ENCODE measurements around the gene AP1G1.
A peak's percentile ranks its signal among the peaks of the same experiment; 100 is the strongest.
"Not testable (repeated sequence)": the region's sequence is repeated elsewhere in the genome, so short reads cannot be mapped to it uniquely, and the experiment has no call there.

The AP1G1 gene

DNA sequence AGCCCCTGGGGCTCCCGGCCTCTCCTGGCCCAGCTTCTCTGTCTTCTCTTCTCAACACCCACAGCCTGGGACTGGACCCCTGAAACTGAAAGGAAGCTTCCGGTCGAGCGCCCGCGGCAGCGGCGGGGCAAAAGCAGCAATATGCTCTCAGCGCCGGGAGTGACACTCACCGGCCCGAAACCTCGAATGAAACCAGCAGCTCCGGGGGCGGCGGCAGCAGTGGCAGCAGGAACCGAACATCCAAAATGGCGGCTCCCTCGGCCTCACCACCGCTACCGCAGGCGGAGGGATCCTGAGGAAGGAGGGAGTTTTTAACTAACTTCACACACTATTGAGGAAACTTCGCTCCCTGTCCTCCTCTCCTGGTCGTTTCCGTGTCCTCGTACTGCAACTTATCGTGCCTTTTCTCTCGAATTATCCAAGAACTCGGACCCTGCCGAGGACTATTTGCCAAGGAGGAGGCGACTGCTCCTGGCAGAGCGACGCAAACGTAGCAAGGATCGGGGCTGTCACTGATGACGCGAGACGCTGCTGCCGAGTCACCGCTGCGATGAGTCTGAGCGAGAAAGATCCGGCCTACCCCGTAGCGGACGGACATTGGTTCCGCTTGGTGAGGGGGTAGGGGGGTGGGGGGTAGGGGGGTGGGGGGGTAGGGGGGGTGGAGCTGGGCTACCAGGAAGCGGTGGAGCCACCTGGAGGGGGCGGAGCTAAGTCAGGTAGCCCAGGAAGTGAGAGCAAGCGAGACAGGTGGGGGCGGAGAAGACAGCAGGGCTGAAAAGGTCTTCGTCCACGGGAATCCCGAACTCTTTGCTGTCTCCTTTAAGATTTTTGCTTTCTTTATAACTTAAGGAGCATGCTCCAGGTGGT is at the start of gene AP1G1:
Gene AP1G1 (minus strand): TSS at position 242 of the 867 bp plus-strand sequence. CDS start 19,355 bp downstream, outside the sequence.
- DNase-seq = peak; percentile 99

- no peak for DNase-seq
These were observed 47.5 kb upstream of the AP1G1 start for GRCh38 chr16:71855937-71856662.

DNA sequence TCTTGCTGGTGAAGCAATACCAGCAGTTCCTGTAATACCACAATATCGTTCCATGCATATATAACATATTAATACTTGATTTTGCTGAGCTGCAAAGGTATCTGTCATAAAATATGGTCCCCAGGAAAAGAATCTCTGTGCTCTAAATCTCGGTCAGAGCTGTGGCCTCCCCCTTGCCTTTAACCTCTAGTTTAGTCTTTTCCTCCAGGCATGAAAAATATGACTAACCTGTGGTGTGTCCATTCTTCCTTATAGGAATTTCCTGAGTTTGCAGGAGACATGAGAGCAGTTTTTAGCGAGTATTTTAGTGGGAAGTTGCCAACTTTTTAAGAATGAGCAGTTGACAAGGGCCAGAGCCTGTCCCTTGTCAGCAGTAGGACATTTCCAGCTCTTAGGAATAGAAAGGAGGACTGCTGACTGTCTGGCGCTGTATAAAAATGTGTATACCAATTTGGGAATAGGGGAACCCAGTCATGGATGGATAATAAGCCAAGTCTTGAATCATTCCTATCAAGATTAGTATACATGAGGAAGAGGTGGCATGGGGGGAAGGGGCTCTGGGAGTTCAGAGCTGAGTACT is 45.8 kb upstream of the AP1G1 start:
- no peak for DNase-seq

DNA sequence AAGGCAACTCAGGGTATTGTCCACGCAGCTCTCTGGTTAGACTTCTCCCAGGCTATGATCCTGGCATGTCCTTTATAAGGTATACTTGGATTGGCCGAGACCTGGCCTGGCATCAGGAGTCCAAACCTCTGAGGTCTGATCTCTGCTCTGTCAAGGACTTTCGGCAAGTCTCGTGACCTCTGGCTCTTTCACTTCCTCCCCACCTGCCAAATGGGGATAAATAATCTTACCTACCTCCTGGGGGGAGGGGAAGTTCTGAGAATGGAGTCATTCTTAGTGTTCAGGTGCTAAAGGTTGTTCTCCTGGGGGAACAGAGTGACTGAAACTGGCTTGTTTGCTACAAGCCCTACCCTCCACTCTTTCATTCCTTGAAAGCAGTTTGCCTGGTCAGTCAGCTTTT is 44.8 kb upstream of the AP1G1 start:
- DNase-seq = no peak

DNA sequence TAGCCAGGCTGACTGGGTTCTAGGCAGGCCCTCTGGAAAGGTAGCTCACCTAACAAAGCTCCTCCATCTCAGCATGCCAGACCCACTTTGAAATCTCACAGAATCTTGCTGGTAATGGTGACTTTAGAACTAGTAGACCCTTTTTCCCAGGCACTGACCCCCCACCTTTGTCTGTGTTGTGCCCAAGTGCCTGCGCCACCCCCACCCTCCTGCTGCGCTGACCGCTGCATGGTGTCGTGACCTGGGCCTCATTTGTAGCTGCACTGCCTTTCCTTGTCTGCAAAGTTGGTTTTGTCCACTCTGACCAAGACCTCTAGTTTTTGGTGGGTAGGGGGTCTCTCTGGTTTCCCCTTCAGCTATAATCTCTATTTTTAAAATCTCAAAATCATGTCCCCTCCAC is 43.9 kb upstream of the AP1G1 start:
- no peak for DNase-seq

GRCh38 chr16:71852158-71852557 is 43.5 kb upstream of the AP1G1 start:
- no peak for DNase-seq

DNA sequence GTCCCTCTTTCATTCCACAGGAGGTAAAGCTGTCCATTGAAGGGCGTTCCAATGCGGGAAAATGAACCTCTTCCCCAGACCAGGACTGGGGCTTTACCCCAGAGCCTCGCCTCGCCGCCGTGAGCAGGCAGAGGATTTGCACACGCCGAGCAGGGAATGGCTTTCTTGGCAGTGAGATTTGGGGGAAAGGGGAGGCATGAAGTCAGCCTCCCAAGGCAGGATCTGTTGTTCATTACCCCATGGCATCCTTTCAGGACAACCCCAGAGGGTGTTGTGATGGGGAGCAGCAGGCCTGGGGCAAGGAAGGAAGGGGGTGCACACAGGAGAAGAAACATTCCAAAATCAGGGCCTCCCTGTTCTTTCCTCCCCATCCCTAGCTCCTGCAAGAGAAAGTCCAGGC is 43.1 kb upstream of the AP1G1 start:
- no peak for DNase-seq

DNA sequence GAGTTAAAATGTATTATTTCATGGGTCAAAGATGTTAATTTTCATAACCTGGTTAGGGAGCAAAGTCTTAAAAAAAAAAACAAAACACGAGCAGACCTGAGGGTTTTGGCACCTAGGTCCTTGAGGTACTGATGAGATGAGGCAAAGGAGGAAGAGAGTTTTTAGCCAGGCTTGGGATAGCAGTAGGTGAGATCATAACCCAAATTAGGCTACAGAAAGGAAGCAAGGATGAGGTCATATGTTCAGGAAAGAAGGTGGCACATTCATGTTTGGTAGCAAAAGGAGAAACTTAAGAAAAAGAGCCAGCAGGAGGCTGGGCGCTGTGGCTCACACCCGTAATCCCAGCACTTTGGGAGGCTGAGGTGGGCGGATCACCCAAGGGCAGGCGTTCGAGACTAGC is 40.0 kb upstream of the AP1G1 start:
- no peak for DNase-seq

DNA sequence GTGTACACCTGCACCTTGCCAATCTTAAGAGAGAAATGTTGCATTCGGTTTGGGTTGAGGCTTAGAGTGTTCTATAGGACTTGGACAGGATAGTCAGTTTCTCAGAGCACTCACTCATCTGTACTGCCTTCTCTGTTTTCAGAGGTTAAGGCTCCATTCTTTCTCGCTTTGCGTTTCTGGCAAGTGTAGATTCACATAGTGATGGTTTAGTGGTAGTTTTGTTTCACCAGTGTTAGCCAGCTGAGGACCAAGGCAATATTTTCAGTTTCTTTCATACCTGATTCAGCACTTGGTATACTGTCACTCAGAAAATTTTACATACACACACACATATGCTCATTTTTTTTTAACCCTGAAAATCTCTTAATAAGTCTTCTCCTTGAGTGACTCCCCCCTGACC is 38.5 kb upstream of the AP1G1 start:
- no peak for DNase-seq

DNA sequence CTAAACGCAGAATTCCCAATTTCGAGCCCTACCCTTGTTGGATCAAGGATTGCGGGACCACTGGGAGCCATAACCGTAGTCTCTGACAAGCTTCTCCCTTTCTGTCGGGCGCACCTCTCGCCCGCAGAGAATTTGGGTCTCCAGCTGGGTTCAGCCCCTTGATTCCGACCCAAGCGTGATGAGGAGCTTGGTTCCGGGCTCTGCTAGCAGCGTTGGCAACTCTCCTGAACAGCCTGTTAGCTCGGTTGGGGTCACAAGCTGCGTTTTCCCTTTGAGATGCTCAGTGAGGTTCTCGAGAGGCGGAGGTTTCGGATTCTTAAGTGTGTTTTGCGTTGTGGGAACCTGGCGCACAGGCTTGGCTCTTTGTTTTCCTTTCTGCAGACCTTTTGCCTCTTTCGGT is 37.8 kb upstream of the AP1G1 start:
- DNase-seq = peak; percentile 40

GRCh38 chr16:71845639-71846430 is 37.2 kb upstream of the AP1G1 start, which contains the start of gene ATXN1L:
Gene ATXN1L, plus strand, starts transcription at chr16:71845976. Its CDS starts 3,765 bp downstream, at chr16:71849741.
- peak; percentile 96 for DNase-seq

- DNase-seq = no peak
These were observed 34.9 kb upstream of the AP1G1 start for GRCh38 chr16:71843572-71843971.

GRCh38 chr16:71840052-71840451 is 31.4 kb upstream of the AP1G1 start:
- DNase-seq = no peak

DNA sequence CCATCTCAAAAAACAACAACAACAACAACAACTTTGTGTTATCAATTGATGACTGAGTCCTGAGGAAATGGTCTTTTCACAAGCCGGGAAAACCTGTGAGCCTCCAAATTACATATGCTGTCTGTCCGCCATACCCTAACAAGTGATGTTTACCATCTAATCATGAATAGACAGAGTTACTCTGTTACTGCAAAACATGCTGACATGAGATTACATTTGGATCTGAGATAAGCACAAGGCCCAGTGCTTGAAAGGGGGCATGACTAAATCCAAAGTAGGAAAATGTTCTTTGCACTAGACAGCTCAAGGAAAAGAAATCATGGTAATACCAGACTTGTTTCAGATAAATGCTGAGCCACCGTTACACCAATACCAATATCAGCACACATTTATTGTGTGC is 28.5 kb upstream of the AP1G1 start:
- no peak for DNase-seq

- DNase-seq = no peak
These were observed 25.7 kb upstream of the AP1G1 start for GRCh38 chr16:71834291-71834690.

DNA sequence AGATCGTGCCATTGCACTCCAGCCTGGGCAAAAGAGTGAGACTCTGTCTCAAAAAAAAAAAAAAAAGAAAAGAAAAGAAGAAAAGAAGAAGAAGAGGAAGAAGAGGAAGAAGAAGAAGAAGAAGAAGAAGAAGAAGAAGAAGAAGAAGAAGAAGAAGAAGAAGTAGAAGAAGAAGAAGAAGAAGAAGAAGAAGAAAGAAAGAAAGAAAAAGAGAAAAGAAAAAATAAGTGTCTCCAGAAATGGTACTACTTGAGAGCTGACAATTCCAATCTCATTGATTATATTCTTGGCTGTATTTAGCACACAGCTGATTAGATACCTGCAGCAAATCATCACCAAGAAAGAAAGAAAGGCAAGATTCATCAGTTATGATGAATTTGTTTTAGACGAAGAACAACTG is 23.5 kb upstream of the AP1G1 start:
- DNase-seq = not testable (repeated sequence)

- not testable (repeated sequence) for DNase-seq
These were observed 23.1 kb upstream of the AP1G1 start for GRCh38 chr16:71831698-71832097.

- no peak for DNase-seq
These were observed 21.7 kb upstream of the AP1G1 start for GRCh38 chr16:71830359-71830758.

DNA sequence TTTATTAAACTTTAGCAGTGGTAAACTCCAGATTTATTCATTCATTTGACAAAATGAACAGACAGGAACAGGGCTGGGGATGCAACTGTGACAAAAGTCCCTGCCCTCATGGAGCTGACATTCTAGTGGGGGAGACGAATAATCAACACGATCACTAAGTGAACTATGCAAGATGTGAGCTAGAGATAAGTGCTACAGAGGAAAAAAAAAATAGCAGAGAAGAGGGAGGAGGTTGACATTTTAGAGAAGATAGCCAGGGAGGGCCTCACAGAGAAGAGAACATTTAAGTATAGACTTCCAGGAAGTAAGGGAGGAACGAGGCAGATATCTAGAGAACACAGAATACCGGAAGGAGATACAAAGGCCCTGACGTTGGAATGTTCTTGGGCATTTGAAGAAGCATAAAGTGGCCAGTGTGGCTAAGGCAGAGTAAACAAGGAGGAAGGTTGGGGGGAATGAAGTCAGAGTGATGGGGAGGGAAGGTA is 17.9 kb upstream of the AP1G1 start:
- no peak for DNase-seq

DNA sequence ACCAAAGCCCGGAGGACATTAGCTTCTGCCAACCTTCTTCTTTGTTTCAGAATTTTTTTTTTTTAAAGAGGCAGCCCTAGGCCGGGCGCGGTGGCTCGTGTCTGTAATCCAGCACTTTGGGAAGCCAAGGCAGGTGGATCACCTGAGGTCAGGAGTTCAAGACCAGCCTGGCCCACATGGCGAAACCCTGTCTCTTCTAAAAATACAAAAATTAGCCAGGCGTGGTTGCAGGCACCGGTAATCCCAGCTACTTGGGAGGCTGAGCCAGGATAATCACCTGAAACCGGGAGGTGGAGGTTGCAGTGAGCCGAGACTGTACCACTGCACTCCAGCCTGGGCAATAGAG is 8.5 kb upstream of the AP1G1 start:
- not testable (repeated sequence) for DNase-seq

- no peak for DNase-seq
These were observed 2.7 kb upstream of the AP1G1 start for GRCh38 chr16:71811261-71811803.

DNA sequence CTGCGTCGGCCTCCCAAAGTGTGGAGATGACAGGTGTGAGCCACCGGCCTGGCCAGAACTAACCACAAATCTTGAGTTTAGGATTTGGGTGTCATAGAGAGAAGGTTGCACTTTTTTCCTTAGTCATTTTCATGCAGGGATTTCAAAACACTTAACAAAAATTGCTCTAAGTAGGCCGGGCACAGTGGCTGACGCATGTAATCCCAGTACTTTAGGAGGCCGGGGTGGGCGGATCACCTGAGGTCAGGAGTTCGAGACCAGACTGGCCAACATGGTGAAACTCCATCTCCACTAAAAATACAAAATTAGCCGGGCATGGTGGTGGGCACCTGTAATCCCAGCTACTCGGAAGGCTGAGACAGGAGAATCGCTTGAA is 1.5 kb upstream of the AP1G1 start:
- DNase-seq = not testable (repeated sequence)

Data from eye (tissue), 1 donor.